Keratinocyte (primary cell): ENCODE measurements around the gene CD14.

Experiments used
- EZH2 ChIP-seq: IDR thresholded peaks from one replicate; pipeline ENCODE4 v1.6.1; 2012; ENCODE audit warnings: inconsistent platforms, mild to moderate bottlenecking, low read length, moderate library complexity
- TF ChIP-seq, protein P1 (sequence below), 3 experiments: IDR thresholded peaks in 1 of 3; conservative IDR thresholded peaks in 1 of 3; optimal IDR thresholded peaks in 1 of 3; 2 replicates in 2 of 3; 3 replicates in 1 of 3; pipeline versions ENCODE3 to v1.5.1; 2011; ENCODE audit warnings: low read length in 3 of 3, mild to moderate bottlenecking in 3 of 3, moderate library complexity in 2 of 3, control low read depth in 1 of 3, inconsistent platforms in 1 of 3; ENCODE audit not compliant: insufficient read depth in 2 of 3; ENCODE audit errors: extremely low read depth in 1 of 3

DNA sequence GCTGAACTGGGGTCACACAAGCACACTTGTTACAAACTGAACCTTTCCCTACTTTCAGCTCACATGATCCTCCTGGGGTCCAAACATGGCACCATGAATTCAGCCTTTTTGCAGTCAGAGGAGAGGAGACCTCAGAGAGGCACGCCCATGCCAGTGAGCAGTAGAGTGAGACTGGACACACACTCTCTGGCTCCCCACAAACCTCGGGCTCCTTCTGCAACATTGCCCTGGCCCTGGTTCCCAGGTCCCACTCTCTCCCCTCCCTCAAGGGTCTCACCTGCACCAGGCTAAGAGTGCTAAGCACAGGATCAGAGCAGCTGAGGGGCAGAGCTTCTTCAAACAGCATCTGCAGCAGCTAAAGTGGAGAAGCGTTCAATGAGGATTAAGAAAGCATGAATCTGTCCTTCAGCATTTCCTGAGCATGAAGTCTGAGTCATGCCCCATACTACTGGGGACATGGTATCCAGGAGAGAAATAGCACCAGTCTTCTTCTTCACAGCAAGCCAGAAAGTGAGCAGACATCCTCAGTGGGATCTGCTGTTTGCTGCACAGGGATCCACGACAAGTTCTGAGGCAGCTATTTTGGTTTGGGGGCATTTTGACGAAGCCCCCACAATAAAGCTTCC lies 41.1 kb downstream of the CD14 start:
- TF ChIP-seq, protein P1, sequence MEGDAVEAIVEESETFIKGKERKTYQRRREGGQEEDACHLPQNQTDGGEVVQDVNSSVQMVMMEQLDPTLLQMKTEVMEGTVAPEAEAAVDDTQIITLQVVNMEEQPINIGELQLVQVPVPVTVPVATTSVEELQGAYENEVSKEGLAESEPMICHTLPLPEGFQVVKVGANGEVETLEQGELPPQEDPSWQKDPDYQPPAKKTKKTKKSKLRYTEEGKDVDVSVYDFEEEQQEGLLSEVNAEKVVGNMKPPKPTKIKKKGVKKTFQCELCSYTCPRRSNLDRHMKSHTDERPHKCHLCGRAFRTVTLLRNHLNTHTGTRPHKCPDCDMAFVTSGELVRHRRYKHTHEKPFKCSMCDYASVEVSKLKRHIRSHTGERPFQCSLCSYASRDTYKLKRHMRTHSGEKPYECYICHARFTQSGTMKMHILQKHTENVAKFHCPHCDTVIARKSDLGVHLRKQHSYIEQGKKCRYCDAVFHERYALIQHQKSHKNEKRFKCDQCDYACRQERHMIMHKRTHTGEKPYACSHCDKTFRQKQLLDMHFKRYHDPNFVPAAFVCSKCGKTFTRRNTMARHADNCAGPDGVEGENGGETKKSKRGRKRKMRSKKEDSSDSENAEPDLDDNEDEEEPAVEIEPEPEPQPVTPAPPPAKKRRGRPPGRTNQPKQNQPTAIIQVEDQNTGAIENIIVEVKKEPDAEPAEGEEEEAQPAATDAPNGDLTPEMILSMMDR (optimal IDR thresholded peaks at IDR 0.05 in 1 of 3, IDR thresholded peaks at IDR 0.05 in 1 of 3, conservative IDR thresholded peaks at IDR 0.05 in 1 of 3; ENCODE audit: extremely low read depth in 1 of 3, insufficient read depth in 2 of 3, low read length in 3 of 3): no peak
- TF ChIP-seq EZH2: no peak
